ENCODE results near the gene TPCN1.

DNA sequence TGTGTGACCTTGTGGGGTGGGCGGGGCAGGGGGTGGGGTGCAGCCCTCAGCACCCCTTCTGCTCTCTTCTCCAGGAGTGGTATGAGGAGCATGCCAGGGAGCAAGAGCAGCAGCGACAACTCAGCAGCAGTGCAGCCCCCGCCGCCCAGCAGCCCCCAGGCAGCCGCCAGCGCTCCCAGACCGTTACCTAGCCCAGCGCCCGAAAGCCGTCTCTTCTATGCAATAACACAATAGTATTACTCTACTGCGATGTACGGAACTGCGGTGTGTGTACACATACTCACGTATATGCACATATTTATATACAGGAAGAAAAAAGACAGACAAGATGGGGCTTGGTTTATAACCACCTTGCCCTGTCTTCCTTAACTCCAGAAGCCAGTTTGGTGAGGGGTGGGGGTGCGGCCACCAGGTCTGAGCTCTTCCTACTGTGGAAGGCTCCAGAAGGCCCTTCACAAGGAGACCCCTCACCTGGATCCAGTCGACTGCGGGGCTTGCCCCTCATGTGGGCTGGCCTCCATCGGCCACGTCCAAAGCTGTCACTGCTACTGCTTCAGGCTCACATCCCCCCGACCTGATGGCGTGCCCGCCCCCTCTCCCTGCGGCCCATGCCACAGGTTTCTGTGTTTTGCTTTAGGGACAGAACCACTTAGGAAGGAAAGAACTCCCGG lies 74.8 kb downstream of the TPCN1 start:
- TF ChIP-seq KDM1A (IDR thresholded peaks at IDR 0.05; ENCODE audit: borderline replicate concordance, low read length): no peak
- no peak for TF ChIP-seq RAD21 (IDR thresholded peaks at IDR 0.05 in 1 of 2, conservative IDR thresholded peaks at IDR 0.05 in 1 of 2; ENCODE audit: low read depth in 2 of 2, low read length in 2 of 2)
- no peak for TF ChIP-seq TAF1 (IDR thresholded peaks at IDR 0.05; ENCODE audit: low read depth, low read length)
- TF ChIP-seq YY1 (IDR thresholded peaks at IDR 0.05; ENCODE audit: low read depth, low read length): no peak
- TF ChIP-seq, protein P1, sequence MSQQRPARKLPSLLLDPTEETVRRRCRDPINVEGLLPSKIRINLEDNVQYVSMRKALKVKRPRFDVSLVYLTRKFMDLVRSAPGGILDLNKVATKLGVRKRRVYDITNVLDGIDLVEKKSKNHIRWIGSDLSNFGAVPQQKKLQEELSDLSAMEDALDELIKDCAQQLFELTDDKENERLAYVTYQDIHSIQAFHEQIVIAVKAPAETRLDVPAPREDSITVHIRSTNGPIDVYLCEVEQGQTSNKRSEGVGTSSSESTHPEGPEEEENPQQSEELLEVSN (IDR thresholded peaks at IDR 0.05): no peak
- no peak for TF ChIP-seq EP300 (IDR thresholded peaks at IDR 0.05; ENCODE audit: borderline replicate concordance in 1 of 2, low read depth in 2 of 2, low read length in 2 of 2)
- no peak for TF ChIP-seq POLR2A (IDR thresholded peaks at IDR 0.05; ENCODE audit: control extremely low read depth in 1 of 2, low read depth in 2 of 2, low read length in 2 of 2)
- TF ChIP-seq, protein P2, sequence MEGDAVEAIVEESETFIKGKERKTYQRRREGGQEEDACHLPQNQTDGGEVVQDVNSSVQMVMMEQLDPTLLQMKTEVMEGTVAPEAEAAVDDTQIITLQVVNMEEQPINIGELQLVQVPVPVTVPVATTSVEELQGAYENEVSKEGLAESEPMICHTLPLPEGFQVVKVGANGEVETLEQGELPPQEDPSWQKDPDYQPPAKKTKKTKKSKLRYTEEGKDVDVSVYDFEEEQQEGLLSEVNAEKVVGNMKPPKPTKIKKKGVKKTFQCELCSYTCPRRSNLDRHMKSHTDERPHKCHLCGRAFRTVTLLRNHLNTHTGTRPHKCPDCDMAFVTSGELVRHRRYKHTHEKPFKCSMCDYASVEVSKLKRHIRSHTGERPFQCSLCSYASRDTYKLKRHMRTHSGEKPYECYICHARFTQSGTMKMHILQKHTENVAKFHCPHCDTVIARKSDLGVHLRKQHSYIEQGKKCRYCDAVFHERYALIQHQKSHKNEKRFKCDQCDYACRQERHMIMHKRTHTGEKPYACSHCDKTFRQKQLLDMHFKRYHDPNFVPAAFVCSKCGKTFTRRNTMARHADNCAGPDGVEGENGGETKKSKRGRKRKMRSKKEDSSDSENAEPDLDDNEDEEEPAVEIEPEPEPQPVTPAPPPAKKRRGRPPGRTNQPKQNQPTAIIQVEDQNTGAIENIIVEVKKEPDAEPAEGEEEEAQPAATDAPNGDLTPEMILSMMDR (IDR thresholded peaks at IDR 0.05; ENCODE audit: control extremely low read depth in 1 of 3, insufficient read depth in 1 of 3, low read depth in 1 of 3, low read length in 3 of 3): no peak
- TF ChIP-seq JUND (IDR thresholded peaks at IDR 0.05; ENCODE audit: low read length): no peak
- no peak for TF ChIP-seq HDAC6 (IDR thresholded peaks at IDR 0.05; ENCODE audit: low read depth, low read length)
- no peak for TF ChIP-seq POLR2AphosphoS5 (IDR thresholded peaks at IDR 0.05; ENCODE audit: low read depth, low read length)
- no peak for TF ChIP-seq EZH2 (IDR thresholded peaks at IDR 0.05; ENCODE audit: low read depth, low read length, severe bottlenecking)

Measured in H1 (cell line).